GM21717 (cell line): Measurements from ENCODE around the gene INTS3.
A peak's percentile ranks its signal among the peaks of the same experiment; 100 is the strongest.

Experiments
- ATAC-seq: cut with Tn5 transposase; IDR thresholded peaks from one replicate; pipeline ENCODE4 v1.9.1; 2021; ENCODE audit warnings: mild to moderate bottlenecking, moderate library complexity; ENCODE audit not compliant: unreplicated experiment

INTS3 gene

DNA sequence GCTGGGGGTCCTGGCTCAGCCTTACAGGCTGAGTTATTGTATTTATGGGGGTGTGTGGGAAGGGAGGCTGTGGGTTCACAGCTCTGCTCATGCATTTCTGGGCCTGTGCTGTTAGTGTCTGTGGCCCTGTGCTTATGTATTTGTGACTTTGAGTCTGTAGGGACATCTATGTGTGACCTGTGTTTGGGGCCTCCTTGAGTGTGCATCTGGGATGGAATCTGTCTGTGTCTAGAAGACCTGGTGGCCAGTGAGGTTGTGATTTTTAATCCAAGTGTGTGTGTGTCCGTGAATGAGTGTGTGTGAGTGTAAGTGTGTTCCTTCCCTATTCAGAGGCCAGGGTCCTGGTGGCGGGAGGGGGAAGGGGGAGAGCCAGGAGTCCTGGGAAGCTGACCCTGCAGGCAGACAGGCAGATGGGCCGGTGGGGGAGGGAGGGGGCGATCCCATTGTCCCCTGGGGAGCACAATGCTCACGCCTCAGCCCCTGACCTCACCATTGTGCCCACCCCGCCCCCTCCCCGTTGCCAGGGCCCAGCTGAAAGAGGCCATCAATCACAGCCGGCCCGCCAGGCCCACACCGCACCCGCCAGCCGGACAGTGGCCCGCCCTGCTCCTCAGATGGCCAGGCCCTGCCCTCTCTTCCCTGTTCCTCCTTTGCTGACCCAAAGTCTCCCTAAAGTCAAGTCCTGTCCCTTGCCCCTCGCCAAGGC lies 66.9 kb downstream of the INTS3 start:
- ATAC-seq = no peak

DNA sequence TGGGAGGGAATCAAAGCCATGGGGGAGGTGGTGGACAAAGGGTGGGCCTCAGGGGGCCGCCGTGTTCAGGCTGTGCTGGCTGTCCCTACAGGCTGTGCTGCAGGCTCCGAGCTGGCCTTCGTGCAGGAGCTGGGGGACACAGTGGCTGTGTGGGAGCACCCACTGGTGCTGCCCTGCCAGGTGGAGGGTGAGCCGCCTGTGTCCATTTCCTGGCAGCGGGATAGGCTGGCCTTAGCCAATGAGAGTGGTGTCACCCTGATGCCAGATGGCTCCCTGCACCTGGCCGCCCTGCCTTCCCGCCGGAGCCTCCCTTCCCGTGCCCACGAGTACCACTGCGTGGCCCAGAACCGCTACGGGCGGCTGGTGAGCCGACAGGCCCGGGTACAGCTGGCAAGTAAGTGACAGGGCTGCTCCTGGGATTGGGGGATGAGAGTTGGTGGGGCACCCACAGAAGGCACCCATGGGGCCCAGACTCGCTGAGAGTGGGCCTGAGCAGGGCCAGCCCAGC lies 67.5 kb downstream of the INTS3 start:
- no peak for ATAC-seq

DNA sequence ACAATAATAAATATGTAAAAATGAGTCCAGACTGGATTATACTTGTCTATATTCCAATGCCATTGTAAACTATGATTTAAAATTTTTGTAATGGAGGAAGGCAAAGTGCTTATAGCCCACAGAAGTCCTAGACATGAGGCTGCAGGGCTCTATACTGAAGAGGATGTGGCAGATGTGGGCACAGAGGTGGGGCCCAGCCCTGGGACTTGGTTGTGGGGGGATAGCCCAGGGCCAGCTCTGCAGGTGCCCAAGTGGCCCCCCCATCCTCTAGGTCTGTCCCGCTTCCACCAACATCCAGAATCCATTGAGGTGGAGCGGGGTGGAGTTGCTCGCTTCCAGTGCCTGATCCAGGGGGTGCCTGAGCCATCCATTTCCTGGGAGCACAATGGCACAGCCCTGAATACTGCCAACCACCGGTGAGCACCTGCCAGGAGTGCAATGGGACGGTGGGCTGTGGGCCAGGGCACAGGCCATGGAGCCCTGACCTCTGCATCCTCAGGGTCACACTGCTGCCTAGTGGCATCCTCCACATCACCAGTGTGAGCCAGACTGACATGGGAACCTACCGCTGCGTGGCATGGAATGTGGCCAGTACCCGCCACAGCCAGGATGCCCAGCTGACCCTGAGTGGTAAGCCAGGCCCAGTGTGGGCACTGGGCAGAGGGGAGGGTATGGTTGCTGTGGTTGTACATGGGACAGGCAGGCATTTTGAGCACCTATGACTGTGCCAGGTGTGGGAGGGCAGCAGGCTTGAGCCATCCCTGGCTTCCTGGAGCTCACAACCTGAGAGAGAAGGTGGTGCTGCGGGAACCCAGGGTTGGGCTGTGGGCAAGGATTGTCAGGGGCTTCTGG lies 68.3 kb downstream of the INTS3 start:
- ATAC-seq = no peak

DNA sequence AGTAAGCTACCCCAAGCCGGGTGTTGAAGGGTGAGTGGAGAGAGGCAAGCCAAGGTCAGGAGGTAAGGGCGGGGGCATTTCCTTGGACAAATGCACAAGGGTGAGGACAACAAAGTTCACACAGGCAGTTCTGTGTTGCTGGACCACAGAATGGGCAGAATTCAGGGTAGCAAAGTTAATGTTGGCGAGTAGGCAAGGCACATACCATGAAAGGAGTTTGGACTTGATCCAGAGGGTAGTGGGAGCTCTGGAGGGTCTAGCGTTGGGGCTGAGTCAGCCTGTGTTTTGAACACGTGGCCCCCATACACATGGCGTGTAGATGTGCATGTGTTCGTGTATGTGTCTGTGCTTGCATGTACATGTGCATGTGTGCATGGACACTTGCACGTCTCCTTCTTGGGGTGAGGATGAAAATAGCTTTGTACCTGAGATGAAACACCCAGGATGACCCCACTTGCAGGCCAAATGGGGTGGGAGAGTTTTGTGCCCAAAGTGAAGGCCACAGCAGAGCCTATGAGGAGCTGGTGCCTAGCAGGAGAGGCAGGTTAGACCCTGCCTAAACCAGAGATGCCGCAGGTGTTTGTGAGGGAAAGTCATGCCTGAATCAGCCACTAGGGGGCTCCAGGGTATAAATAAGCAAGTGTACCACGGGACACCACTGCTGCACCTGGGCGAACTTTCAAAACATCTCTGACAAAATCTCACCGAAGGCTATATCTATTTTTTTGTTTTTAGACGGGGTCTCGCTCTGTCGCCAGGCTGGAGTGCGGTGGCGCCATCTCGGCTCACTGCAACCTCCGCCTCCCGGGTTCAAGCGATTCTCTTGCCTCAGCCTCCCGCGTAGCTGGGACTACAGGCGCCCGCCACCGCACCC lies 69.2 kb downstream of the INTS3 start:
- no peak for ATAC-seq

DNA sequence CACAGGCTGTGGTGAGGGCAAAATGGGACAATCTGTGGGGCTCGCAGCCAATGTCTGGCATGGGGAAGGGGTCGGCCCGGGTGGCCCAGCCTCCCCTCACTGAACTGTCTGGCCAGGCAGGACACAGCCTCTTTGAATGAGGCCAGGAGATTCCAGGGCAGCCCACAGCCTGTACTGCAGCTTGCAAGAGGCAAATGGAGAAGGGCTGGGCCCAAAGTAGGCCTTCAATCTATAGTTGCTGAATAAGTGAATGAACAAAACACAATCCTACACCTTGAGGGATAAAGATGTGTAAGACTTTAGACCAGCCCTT lies 70.6 kb downstream of the INTS3 start:
- ATAC-seq = no peak

DNA sequence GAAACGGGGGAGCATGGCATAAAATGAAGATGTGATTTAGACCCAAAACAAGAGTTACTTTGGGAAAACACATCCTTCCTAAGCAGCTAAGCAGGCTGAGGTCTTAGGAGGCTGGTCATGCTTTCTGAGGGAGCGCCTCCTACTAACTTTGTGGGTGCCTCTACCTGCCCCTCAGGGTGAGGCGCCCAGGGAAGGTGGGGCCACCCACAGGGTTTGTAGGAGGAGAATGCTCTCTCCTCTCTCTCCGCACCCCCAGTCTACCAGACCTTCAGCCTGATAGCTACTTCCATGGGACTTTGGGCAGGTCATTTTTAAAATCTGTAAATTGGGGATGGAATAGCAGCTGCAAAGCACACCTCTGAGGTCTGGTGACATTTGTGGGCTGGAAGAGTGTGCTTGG lies 71.2 kb downstream of the INTS3 start:
- no peak for ATAC-seq

DNA sequence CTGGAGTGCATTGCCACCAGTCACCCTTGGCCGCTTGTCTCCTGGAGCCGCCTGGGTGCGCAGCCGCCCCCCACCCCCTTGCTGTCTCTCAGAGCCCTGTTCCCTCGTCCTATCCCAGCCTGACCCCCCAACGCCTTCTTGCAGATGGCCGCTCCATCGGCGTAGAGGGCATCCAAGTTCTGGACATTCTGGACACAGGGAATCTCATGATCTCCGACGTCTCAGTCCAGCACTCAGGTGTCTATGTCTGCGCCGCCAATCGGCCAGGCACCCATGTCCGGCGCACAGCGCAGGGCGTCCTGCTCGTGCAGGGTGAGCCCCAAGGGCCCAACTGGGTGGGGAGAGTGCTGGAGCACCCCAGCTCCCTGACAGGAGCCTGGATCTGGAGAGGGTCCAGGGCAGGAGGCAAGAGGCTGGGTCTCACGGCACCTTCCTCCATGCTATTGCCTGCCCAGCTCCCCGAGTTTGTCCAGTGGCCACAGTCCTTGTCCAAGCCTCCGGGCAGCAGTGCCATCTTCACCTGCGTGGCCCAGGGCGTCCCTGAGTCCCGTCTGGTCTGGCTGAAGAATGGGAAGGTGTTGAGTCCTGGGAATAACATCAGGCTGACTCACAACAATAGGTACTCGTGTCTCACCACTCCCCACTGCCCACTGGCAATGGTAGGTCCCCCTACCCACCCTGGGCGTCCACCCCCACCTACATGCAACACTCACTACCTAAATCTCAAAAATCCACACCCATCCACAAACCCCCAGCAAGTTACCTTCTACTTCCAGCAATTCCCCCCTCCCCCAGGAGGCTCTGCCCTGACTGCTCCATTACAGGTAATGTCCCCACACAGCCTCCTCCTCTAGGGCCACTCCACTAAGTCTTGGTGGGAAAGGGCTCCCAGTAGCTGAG lies 72.0 kb downstream of the INTS3 start:
- no peak for ATAC-seq

DNA sequence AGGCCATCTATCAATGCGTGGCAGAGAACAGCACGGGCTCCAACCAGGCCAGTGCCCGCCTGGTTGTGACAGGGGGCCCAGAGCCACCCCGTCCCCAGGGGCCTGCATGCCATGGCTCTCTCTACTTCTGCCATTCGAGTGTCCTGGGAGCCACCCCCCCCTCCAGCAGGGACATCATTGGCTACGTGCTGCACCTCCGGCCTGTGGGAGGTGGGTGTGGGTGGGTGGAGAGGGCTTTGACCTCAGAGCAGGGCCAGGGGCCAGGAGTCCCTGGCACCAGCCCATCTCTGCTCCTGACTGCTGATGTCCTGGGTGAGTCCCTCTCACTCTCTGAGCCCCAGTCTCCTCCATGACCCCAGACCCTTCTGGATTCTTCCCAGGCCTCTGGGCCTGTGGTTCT lies 72.7 kb downstream of the INTS3 start:
- no peak for ATAC-seq

DNA sequence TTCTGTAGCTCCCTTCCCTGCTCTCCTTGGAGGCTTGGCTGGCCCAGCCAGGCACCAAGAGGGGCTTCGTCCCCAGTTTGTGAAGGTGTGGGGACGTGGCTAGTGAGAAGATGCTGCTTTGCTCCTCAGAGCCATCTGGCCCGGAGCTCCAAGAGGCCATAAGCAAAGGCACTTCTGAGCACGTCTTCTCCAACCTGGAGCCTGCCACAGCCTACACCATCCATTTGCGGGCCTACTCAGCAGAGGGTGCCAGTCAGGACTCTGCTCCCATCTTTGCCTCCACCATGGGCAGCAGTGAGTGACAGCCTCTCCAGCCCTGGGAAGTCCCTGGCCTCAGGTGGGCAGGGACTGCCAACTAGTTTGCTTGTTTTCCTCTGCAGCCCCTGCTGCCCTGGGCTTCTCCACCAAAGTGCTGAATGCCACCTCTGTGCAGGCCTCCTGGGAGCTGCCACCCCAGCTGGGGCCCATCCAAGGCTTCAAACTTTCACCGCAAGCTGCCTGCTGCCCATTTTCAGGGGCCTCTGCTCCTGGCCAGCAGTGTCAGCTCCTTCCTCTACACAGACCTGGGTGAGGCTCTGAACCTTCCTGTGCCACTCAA lies 73.3 kb downstream of the INTS3 start:
- ATAC-seq = no peak

DNA sequence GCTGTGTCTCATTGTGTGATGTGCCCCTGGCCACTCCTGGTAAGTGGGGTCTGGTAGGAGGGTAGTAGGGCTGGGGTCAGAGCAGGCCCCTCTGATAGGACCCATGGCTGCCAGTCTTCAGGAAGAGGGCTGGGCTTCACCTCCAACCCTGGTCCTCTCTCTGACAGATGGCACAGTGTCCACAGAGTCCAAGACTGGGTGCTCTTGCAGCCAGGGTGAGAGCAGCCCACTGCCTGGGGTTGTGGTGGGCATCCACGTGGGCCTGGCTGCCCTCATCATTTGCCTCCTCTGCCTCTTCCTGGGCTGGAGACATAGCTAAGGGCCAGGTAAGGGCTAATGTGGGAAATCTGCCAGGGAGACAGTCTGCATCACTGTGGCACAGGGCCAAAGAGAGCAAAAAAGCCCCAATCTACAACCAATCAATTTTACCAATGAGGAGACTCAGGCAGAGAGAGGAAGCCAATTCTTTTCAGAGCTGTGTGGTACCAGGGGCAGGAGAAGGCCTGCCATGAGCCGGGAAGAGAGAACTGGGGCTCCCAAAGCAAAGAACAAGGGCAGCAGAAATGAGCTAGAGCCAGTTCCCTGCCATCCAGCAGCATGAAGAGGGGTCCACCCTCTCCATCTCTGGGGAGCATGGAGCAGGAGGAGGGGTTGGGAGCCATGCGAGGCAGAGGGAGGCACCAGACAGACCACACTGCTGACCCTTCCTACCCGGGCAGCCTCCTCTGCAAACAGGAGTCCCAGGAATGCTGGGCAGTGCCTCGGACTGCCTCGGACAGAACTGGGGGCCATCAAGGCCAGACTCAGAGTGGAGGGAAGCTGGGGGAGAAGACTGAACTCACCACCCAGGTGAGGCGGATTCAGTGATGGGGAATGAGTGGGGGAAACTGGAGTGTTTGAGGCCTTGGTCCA lies 74.2 kb downstream of the INTS3 start:
- ATAC-seq = no peak

DNA sequence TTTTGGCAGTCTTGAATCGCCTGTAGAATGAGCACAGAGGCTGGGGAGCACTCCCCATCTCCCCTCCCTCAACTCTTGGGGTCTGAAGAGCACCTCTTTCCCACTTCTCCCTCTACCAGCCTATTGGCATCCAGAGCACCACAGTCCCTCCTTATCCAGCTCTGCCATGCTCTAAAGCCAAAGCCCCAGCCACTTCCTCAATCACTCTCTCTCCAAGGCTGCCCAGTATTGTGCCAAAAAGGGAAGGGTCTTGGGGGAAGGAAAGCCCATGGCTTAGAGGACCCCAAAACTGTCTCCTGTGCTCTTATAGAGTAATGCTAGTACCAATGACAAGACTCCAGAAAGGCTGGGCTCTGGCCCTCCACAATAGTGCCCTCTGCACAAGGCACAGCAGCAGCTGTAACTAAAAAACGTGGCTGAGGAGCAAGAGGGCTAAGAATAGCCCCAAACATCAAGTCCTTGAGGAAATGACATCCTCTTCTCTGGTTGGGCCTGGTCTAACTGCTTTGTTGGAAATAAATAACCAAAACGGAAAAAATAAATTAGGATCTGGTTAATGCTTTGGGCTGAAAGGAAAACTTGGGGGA lies 75.7 kb downstream of the INTS3 start:
- no peak for ATAC-seq

DNA sequence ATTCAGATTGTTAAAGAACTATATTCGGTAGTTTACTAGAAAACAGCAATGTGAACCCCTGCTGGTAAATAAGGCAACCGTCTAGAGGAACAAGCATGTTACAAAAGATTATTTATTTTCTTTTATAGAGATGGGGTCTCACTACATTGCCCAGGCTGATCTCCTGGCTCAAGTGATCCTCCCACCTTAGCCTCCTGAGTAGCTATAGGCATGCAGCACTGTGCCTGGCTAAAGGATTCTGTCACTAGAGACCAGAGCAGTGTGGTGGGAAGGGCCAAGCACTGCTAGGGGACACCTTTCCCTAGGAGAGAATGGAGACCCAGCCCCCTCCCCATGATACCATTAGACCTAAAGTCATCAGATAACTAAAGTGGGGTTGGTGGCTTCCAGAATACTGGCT lies 76.3 kb downstream of the INTS3 start:
- ATAC-seq = no peak

DNA sequence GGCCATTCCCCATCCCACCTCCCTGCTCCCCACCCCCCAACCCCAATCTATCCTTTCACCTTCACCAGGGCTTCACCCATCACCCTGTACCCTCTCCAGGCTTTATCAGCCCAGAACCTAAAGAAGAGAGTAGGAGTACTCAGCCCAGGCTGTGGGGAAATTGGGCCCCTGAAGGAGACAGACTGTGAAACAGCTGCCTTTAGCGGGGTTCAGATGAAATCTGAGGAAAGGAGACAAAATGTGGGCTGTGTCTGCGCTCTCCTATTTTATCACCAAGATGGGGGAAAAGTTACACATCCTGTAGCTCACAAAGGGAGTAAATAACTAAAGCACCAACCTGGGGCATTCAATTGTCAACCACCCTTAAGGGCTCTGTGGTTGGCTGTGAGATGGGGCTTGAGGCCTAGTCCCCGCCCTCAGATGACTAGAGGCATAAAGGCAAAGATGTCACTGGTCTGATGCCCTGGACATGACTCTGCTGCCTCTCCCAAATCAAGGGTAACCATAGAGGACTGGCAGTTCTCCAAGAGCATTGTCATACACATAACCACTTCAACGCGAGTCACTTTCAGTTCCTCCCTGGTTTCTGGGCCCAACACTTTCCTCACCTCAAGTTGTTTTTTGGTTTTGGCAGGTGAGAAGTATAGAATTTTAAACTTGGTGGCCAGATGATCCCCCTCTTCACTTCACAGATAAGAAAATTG lies 77.3 kb downstream of the INTS3 start:
- ATAC-seq = peak; percentile 75

DNA sequence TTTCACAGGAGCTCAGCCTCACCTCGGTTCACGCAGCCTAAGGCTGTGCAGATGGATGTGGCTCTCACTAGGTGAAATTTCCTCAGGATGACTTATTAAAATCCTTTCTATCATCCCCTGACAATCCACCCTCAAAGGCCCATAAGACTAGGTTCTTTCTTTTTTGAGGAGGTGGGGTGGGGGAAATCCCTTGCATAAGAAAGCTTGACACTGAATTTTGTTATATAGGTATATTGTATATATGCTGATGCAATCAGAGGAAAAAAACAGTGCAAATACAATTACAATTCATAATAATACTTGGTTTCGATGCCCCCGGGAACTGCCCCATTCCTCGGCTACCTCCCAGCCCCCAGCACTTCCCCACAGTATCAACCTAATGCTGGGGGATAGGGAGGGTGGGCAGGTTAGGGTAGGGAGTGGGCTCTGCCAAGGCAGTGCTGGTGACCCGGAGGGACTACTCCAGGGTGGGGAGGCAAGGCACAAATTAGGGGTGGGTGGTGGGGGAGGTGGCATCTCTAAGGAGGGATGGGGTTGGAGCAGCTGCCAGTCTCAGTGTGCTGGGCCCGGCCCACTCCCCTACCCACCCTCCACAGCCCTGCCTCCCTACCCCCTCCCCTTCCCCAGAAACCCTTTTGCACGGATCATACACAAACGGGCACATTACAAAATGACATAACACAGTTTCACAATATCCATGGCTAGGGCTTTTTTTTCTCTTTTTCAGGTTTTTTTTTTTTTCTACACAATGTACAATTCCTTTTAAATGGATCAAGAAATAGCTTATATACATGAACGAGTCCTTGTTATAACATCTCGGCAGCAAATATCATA lies 78.3 kb downstream of the INTS3 start:
- no peak for ATAC-seq

DNA sequence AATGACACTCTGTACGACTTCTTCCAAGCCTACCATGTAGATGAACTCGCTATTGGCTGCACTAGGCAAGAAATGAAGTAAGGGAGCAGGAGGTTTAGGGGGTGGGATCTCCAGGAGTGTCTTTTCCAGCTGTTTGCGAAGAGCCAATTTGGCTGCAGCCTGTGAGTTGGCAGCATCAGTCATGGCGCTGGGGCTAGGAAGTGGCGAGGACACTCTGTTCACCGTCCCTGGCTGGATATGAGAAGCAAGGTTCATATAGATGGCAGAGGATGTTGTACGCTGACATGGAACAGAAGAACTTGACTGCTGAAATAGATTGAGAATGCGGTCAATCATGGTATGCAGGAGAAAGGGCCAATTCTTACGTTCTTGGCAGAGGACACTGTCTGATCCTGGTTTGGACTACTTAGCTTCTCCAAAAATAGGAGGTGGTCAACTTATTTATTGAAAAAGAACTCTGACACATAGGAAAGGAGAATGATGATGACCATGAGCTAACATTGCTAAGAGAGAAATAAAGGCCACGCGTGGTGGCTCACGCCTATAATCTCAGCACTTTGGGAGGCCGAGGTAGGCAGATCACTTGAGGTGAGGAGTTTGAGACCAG lies 88.5 kb downstream of the INTS3 start:
- no peak for ATAC-seq

DNA sequence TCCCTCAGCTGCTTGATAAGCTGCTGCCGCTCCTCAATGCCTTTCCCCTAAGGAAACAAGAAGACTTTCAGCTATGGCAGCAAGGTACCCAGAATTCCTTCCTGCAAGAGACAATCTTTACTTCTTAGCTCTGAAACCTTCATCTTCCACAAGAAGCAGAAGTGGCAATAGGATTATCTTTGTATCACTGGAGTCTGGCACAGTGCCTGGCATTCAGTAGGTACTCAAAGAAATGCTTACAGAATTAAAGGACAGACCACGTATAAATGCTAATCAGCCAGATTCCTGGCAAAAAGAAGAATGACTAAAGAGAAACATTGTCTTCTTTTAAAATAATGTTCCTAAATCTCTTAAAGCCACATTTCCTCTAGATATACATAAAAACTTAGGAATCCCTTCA lies 91.0 kb downstream of the INTS3 start:
- ATAC-seq = no peak
